B cell (primary cell): ENCODE measurements around the gene CPD. TPM values are rescaled to one million over a fixed set of nuclear protein-coding genes. Genes with fewer than 3 reads are reported as not detected.

Experiments
- ATAC-seq: fragments of 200-7000 bp; cut with Tn5 transposase; one replicate; pipeline ENCODE4 v1.10.0; 2021; ENCODE audit warnings: low read depth, mild to moderate bottlenecking, moderate number of reproducible peaks, moderate library complexity
- CTCF ChIA-PET: fragments of 350-600 bp; sonication (Branson Sonifier 250); formaldehyde crosslinking; loops from one replicate; lab custom pipeline; 2021; ENCODE audit warnings: antibody characterized with exemption, inconsistent platforms; lab: Charles Lee
- POLR2A ChIA-PET: fragments of 350-600 bp; sonication (Branson Sonifier 250); formaldehyde crosslinking; loops from one replicate; lab custom pipeline; 2021; ENCODE audit warnings: antibody characterized with exemption; lab: Charles Lee
- DNase-seq: peaks from one replicate; pipeline ENCODE4 v3.0.0; 2013
- H2AFZ ChIP-seq: 2 replicates; pipeline ENCODE4 v1.6.1; 2012; ENCODE audit warnings: mild to moderate bottlenecking, low read depth, low read length; ENCODE audit not compliant: insufficient read depth, poor library complexity, severe bottlenecking
- H3K27ac ChIP-seq, 2 donors: 1 replicate in 1 of 2; 2 replicates in 1 of 2; pipeline ENCODE4 v1.5.1; 2012 to 2013; ENCODE audit warnings: low read length in 2 of 2, mild to moderate bottlenecking in 2 of 2, moderate library complexity in 1 of 2
- H3K27me3 ChIP-seq, 4 experiments: fragments of 200-600 bp in 1 of 4; sonication (generic) in 1 of 4; replicated peaks in 1 of 4; 1 replicate in 2 of 4; 2 replicates in 2 of 4; pipeline versions ENCODE4 v1.6.1 to v1.7.0; 2013 to 2016; ENCODE audit warnings: low read length in 3 of 4, mild to moderate bottlenecking in 2 of 4, mixed read lengths in 1 of 4, moderate library complexity in 1 of 4; ENCODE audit not compliant: insufficient read depth in 4 of 4, control insufficient read depth in 3 of 4; ENCODE audit errors: control extremely low read depth in 1 of 4
- H3K36me3 ChIP-seq, 2 experiments: replicated peaks in 1 of 2; 1 replicate in 1 of 2; 2 replicates in 1 of 2; pipeline versions ENCODE4 v1.6.1 to v1.7.1; 2013; ENCODE audit warnings: low read length in 1 of 2; ENCODE audit not compliant: insufficient read depth in 2 of 2, control insufficient read depth in 1 of 2; ENCODE audit errors: control extremely low read depth in 1 of 2, extremely low read depth in 1 of 2
- H3K4me1 ChIP-seq, 2 donors: fragments of 200-600 bp in 1 of 2; sonication (generic) in 1 of 2; 1 replicate in 1 of 2; 2 replicates in 1 of 2; pipeline versions ENCODE4 v1.5.1 to v1.6.1; 2013 to 2017; ENCODE audit warnings: low read length in 2 of 2; ENCODE audit not compliant: control insufficient read depth in 2 of 2, insufficient read depth in 2 of 2
- H3K4me2 ChIP-seq: replicated peaks from 2 replicates; pipeline ENCODE3; 2012; ENCODE audit warnings: mild to moderate bottlenecking, low read depth, low read length; ENCODE audit not compliant: poor library complexity, severe bottlenecking
- H3K4me3 ChIP-seq, 5 experiments: fragments of 200-600 bp in 1 of 5; sonication (generic) in 1 of 5; 1 replicate in 3 of 5; 2 replicates in 2 of 5; pipeline versions ENCODE4 v1.5.1 to v1.7.0; 2011 to 2016; ENCODE audit warnings: low read length in 4 of 5, mild to moderate bottlenecking in 4 of 5, low read depth in 2 of 5, control low read depth in 1 of 5, moderate library complexity in 1 of 5; ENCODE audit not compliant: insufficient read depth in 1 of 5; ENCODE audit errors: control extremely low read depth in 1 of 5, extremely low read depth in 1 of 5
- H3K79me2 ChIP-seq: fragments of 200-600 bp; sonication (generic); one replicate; pipeline ENCODE4 v1.6.0; 2016; ENCODE audit warnings: low read length; ENCODE audit not compliant: control insufficient read depth, insufficient read depth
- H3K9ac ChIP-seq: fragments of 200-600 bp; sonication (generic); 2 replicates; pipeline ENCODE4 v1.6.1; 2017; ENCODE audit warnings: mild to moderate bottlenecking, low read length, moderate library complexity
- H3K9me3 ChIP-seq, 3 donors: one replicate each; pipeline versions ENCODE4 v1.6.1 to v1.7.1; 2013; ENCODE audit warnings: low read length in 2 of 3; ENCODE audit not compliant: control insufficient read depth in 2 of 3, insufficient read depth in 1 of 3; ENCODE audit errors: control extremely low read depth in 1 of 3
- H4K20me1 ChIP-seq: 2 replicates; pipeline ENCODE4 v1.6.0; 2012; ENCODE audit warnings: mild to moderate bottlenecking, low read length; ENCODE audit not compliant: insufficient read depth, control insufficient read depth, poor library complexity, severe bottlenecking
- H3K27ac Mint-ChIP-seq: one replicate; pipeline ENCODE4 v1.8.0; 2021; ENCODE audit warnings: mixed read lengths
- H3K27me3 Mint-ChIP-seq: one replicate; pipeline ENCODE4 v1.8.0; 2021; ENCODE audit warnings: mixed read lengths
- H3K4me1 Mint-ChIP-seq: one replicate; pipeline ENCODE4 v1.8.0; 2021; ENCODE audit warnings: mixed read lengths
- H3K4me3 Mint-ChIP-seq: one replicate; pipeline ENCODE4 v1.8.0; 2021; ENCODE audit warnings: mixed read lengths
- H3K9me3 Mint-ChIP-seq: one replicate; pipeline ENCODE4 v1.8.0; 2022; ENCODE audit warnings: mixed read lengths; ENCODE audit not compliant: insufficient read depth
- CTCF ChIP-seq: fragments of 200-600 bp; IDR thresholded peaks from one replicate; pipeline ENCODE4 v1.8.0; 2022; ENCODE audit warnings: antibody characterized with exemption, mild to moderate bottlenecking
- EZH2 ChIP-seq: IDR thresholded peaks from 2 replicates; pipeline ENCODE4 v1.6.1; 2012; ENCODE audit warnings: borderline replicate concordance, low read depth, mild to moderate bottlenecking, moderate library complexity, low read length; ENCODE audit not compliant: insufficient read depth, poor library complexity, severe bottlenecking
- WGBS: methylation state at CpG from one replicate; pipeline ENCODE4 v1.1.5; 2013; ENCODE audit warnings: missing lambda C conversion rate; ENCODE audit not compliant: insufficient coverage; 5-methylcytosine and 5-hydroxymethylcytosine counted together
- intact Hi-C: fragments of 100-400 bp; cut with micrococcal nuclease; formaldehyde crosslinking; loops from one replicate; pipeline ENCODE4 v1.10.0; 2022
- polyA plus RNA-seq: library from polyadenylated mRNA; depleted of rRNA; stranded (reverse); fragments of >200 nt; gene quantifications from 2 replicates; pipeline ENCODE4 v1.2.3, GENCODE V29; 2012
- total RNA-seq, 2 donors: library from RNA; stranded (reverse); fragments of 120-200 nt in 1 of 2; gene quantifications; 1 replicate in 1 of 2; 2 replicates in 1 of 2; pipeline versions ENCODE4 v1.2.3 to v1.2.4, GENCODE V29; 2013 to 2022

The CPD gene
- total and polyA plus RNA-seq, 2 donors (not counting 1 experiment from before 2014, with no cell fraction given), result 1.5 to 15.6 TPM

- Histone ChIP-seq H3K9ac (no peak overlapping the region), H3K4me2 (no peak overlapping the region), H3K27ac (no peak overlapping the region), H3K4me3 (no peak overlapping the region), H2AFZ (no peak overlapping the region), H3K36me3 (no peaks in the 10 kb centered on the region), H3K4me1 (peaks cover 15 to 17% of the 10 kb centered on the region in 2 donors), H3K9me3 (no peaks in the 10 kb centered on the region), H3K79me2 (no peaks in the 10 kb centered on the region), H3K27me3 (peaks cover 0 to 42% (median 36%) of the 10 kb centered on the region in 4 experiments), H4K20me1 (peaks cover 6% of the 10 kb centered on the region)
- 100% methylated on average over 1 of the region's 1 CpG for WGBS
- DNase-seq (no peak), ATAC-seq (no peak)
- Mint-ChIP-seq H3K4me3 (no peak overlapping the region), H3K4me1 (peaks cover 21% of the 10 kb centered on the region), H3K27ac (no peak overlapping the region), H3K27me3 (peaks cover 66% of the 10 kb centered on the region), H3K9me3 (no peaks in the 10 kb centered on the region)
- intact Hi-C loops, result loop anchor here (5.0 to 10.0 kb wide), 2 partner anchors 449 to 1083 kb away; partner anchors contain the start of genes CRLF3 and NUFIP2
- CTCF ChIA-PET, result no interaction called here
- no peak for TF ChIP-seq EZH2
- TF ChIP-seq CTCF, result no peak
- POLR2A ChIA-PET, result no interaction called here
These were observed 3.1 kb upstream of the CPD start for GRCh38 chr17:30375661-30376060.

- ChIA-PET POLR2A (no interaction called here), CTCF (interaction anchor here (1.1 to 2.6 kb wide), 2 partner anchors 178 to 273 kb away, joined by 3 to 9 read pairs; no protein-coding TSS in a partner anchor)
- peak overlapping the region; percentile 88 for H3K4me3 Mint-ChIP-seq
- DNase-seq (no peak), ATAC-seq (no peak)
- Histone ChIP-seq H3K4me2 (no peak overlapping the region), H2AFZ (no peak overlapping the region), H3K9ac (no peak overlapping the region), H3K4me3 (no peak overlapping the region), H4K20me1 (peaks cover 8% of the 10 kb centered on the region), H3K36me3 (no peaks in the 10 kb centered on the region), H3K27me3 (peaks cover 0 to 39% (median 38%) of the 10 kb centered on the region in 4 experiments), H3K79me2 (no peaks in the 10 kb centered on the region), H3K9me3 (no peaks in the 10 kb centered on the region), H3K27ac (no peak overlapping the region), H3K4me1 (peaks cover 17 to 19% of the 10 kb centered on the region in 2 donors)
- no peak overlapping the region for H3K27ac Mint-ChIP-seq
- TF ChIP-seq CTCF (no peak), EZH2 (no peak)
- 93% methylated on average over 10 of the region's 12 CpGs for WGBS
- peaks cover 28% of the 10 kb centered on the region for H3K4me1 Mint-ChIP-seq
- intact Hi-C loops, result loop anchor here (5.0 to 10.0 kb wide), 2 partner anchors 448 to 1085 kb away; partner anchors contain the start of genes CRLF3 and NUFIP2
- peaks cover 61% of the 10 kb centered on the region for H3K27me3 Mint-ChIP-seq
- no peaks in the 10 kb centered on the region for H3K9me3 Mint-ChIP-seq
These were observed 1.9 kb upstream of the CPD start for GRCh38 chr17:30376621-30377452.
